Measurements from ENCODE around the gene TTC34. TPM values are rescaled to one million over a fixed set of nuclear protein-coding genes. Genes with fewer than 3 reads are reported as not detected.
A peak's percentile ranks its signal among the peaks of the same experiment; 100 is the strongest.

The TTC34 gene
- total RNA-seq, 4 donors from 2014 or later, result 0.04 to 0.19 (median 0.15) TPM; not detected in 1

- 57 to 67% methylated on average over 3 of the region's 14 CpGs for WGBS, 2 donors
- no peaks in the 10 kb centered on the region for H3K27me3 ChIP-seq
- no peaks in the 10 kb centered on the region for H3K36me3 ChIP-seq
- peaks cover 20 to 35% (median 23%) of the 10 kb centered on the region in 3 donors for H3K4me1 ChIP-seq
- H3K9me3 ChIP-seq, result peaks cover 0 to 32% (median 0%) of the 10 kb centered on the region in 3 donors
- intact Hi-C loops (cut with DNase I), result no loop called here
- H3K4me3 ChIP-seq, result no peak overlapping the region
- no peak overlapping the region for H3K27ac ChIP-seq
- DNase-seq, result no peak
- TF ChIP-seq CTCF (IDR thresholded peaks at IDR 0.05), result no peak
- no peak for TF ChIP-seq POLR2A (IDR thresholded peaks at IDR 0.05)
These were observed 157.3 kb downstream of the TTC34 start for GRCh38 chr1:2644171-2644570.

GRCh38 chr1:2643414-2644077, 157.9 kb downstream of the TTC34 start:
- TF ChIP-seq POLR2A (IDR thresholded peaks at IDR 0.05), result no peak
- TF ChIP-seq CTCF (IDR thresholded peaks at IDR 0.05), result no peak
- no peak for DNase-seq
- peaks cover 0 to 27% (median 0%) of the 10 kb centered on the region in 3 donors for H3K9me3 ChIP-seq
- H3K4me1 ChIP-seq, result peaks cover 20 to 35% (median 23%) of the 10 kb centered on the region in 3 donors
- intact Hi-C loops (cut with DNase I), result no loop called here
- H3K4me3 ChIP-seq, result peak overlapping the region; percentile 57 to 89 (median 77)
- H3K36me3 ChIP-seq, result no peaks in the 10 kb centered on the region
- H3K27ac ChIP-seq, result peak overlapping the region in 1 of 4 donors; percentile 90
- peaks cover 0 to 2% (median 0%) of the 10 kb centered on the region in 4 donors for H3K27me3 ChIP-seq
- WGBS, 2 donors, result 4 to 19% methylated on average over 7 to 10 of the region's 24 CpGs

DNA sequence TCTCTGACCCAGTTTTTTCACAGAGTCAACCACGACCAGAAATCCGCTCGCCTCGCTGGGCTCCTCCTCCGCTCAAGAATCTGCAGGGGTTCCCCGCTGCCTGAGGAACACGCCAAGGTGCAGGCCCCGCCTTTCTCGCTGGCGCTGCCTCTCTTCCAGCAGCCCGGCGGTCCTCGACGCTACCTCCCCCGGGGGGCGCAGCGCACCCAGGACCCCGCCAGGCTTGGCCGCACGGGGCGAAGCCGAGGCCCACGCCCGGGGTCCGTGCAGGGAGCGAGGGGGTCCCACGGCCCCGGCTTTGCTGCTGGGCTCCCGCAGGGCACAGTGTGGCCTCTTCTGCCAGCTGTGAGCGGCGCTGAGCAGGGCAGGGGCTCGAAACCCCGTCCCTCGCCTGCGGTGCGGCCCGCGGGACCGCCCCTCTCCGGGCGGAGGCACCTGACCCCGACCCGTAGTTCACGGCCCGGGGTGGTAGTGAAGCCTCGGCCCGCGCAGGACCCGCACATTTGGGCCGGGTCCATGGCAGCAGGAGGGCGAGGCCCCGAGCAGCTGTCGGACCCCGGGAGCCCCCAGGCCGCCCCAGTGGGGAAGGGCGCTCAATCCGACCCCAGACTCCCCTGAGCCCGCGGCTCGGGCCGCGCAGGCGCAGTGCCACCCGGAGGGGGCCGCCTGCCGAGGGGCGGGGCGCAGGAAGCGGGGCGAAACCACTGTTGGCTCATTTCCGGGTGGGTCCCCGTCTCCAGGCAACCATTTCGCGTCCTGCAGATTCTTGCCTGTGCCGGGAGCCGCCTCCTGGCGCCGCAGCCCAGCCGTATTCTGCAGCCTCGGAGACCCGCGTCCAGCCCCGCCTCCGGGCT, 158.7 kb downstream of the TTC34 start:
- Histone ChIP-seq H3K27ac (peak overlapping the region; percentile 78 to 90 (median 84)), H3K9me3 (peaks cover 0 to 20% (median 0%) of the 10 kb centered on the region in 3 donors), H3K36me3 (no peaks in the 10 kb centered on the region), H3K4me3 (peak overlapping the region; percentile 57 to 89 (median 77)), H3K4me1 (peaks cover 20 to 35% (median 23%) of the 10 kb centered on the region in 3 donors), H3K27me3 (peaks cover 0 to 9% (median 0%) of the 10 kb centered on the region in 4 donors)
- intact Hi-C loops (cut with DNase I), result no loop called here
- TF ChIP-seq POLR2A (IDR thresholded peaks at IDR 0.05), result peak in 3 of 4 donors; percentile 22 to 78 (median 72)
- TF ChIP-seq CTCF (IDR thresholded peaks at IDR 0.05), result peak in 1 of 6 experiments; percentile 11
- 0 to 2% methylated on average over 5 to 14 of the region's 84 CpGs for WGBS, 2 donors
- DNase-seq, result no peak

GRCh38 chr1:2642131-2642559, 159.3 kb downstream of the TTC34 start:
- peak overlapping the region; percentile 57 to 89 (median 77) for H3K4me3 ChIP-seq
- DNase-seq, result no peak
- TF ChIP-seq CTCF (IDR thresholded peaks at IDR 0.05), result no peak
- no peak for TF ChIP-seq POLR2A (IDR thresholded peaks at IDR 0.05)
- peaks cover 0 to 17% (median 0%) of the 10 kb centered on the region in 3 donors for H3K9me3 ChIP-seq
- intact Hi-C loops (cut with DNase I), result no loop called here
- H3K27me3 ChIP-seq, result peaks cover 0 to 16% (median 0%) of the 10 kb centered on the region in 4 donors
- WGBS, 2 donors, result 12 to 49% methylated on average over 5 of the region's 11 CpGs
- peak overlapping the region; percentile 78 to 90 (median 84) for H3K27ac ChIP-seq
- H3K4me1 ChIP-seq, result peaks cover 20 to 35% (median 23%) of the 10 kb centered on the region in 3 donors
- H3K36me3 ChIP-seq, result no peaks in the 10 kb centered on the region

Data from esophagus squamous epithelium (tissue), 5 donors.